GM10266 (cell line): ENCODE data around the gene OR10G8.

ENCODE experiments used
- DNase-seq: peaks from one replicate; pipeline ENCODE4 v3.0.0; 2012; ENCODE audit errors: extremely low spot score
- TF ChIP-seq, protein P1 (sequence below): IDR thresholded peaks from 2 replicates; pipeline ENCODE4 v1.5.1; 2012; ENCODE audit warnings: mild to moderate bottlenecking, low read depth; ENCODE audit not compliant: control insufficient read depth, insufficient read depth; ENCODE audit errors: missing control alignments

The OR10G8 gene

GRCh38 chr11:124039557-124039956, 13.0 kb downstream of the OR10G8 start:
- TF ChIP-seq, protein P1, sequence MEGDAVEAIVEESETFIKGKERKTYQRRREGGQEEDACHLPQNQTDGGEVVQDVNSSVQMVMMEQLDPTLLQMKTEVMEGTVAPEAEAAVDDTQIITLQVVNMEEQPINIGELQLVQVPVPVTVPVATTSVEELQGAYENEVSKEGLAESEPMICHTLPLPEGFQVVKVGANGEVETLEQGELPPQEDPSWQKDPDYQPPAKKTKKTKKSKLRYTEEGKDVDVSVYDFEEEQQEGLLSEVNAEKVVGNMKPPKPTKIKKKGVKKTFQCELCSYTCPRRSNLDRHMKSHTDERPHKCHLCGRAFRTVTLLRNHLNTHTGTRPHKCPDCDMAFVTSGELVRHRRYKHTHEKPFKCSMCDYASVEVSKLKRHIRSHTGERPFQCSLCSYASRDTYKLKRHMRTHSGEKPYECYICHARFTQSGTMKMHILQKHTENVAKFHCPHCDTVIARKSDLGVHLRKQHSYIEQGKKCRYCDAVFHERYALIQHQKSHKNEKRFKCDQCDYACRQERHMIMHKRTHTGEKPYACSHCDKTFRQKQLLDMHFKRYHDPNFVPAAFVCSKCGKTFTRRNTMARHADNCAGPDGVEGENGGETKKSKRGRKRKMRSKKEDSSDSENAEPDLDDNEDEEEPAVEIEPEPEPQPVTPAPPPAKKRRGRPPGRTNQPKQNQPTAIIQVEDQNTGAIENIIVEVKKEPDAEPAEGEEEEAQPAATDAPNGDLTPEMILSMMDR: no peak
- no peak for DNase-seq

GRCh38 chr11:124041254-124041653, 14.7 kb downstream of the OR10G8 start, which contains the start of gene OR10G7:
Gene OR10G7, minus strand, starts transcription at chr11:124041325. Its CDS starts 2,324 bp downstream, at chr11:124039001.
- no peak for DNase-seq
- TF ChIP-seq, protein P1: no peak

GRCh38 chr11:124043420-124043819, 16.8 kb downstream of the OR10G8 start:
- DNase-seq: no peak
- TF ChIP-seq, protein P1: no peak

GRCh38 chr11:124050748-124051147, 24.1 kb downstream of the OR10G8 start:
- no peak for DNase-seq
- TF ChIP-seq, protein P1: no peak

DNA sequence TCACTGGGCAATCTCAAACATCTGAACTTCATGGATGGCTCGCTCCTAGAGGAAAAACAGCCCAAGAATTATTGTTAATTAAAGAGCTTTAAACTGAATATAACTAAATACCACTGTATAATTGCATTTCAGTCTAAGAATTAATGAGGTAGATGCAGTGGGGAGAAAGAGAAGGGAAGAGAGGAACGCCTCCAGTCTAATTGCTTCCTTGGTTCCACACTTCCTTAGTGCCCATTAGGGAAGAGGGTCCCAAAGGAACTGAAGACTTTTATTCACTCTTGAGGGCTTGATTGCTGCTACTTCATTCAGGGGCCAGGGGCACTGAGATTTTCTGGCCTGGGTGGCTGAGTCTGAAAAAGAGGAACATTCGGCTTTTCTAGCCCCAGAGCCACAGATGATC, 26.4 kb downstream of the OR10G8 start:
- TF ChIP-seq, protein P1: no peak
- DNase-seq: no peak

DNA sequence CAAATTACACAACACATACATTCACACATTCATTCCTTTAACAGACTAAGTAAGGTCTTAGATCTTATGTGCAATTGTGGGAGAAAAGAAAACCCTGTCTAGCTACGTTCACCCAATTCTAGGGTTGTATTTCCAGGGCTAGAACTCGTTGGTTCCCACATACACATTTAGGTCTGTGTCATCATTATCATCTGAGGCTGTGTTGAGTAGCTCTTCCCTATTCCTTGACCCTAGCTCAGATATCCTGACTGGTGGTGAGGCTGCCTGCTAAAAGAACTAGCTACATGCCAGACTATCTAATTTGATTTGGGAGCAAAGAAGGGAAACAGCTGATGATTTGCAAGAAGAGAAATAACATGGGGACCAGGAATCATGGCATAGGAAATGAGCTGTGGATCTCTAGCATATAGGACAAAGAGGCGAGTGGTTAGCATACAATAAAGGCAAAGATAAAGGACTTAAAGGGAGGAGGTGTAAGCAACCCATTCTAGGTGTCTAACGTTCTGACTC, 42.1 kb downstream of the OR10G8 start:
- no peak for DNase-seq
- TF ChIP-seq, protein P1: no peak

GRCh38 chr11:124069429-124070401, 43.1 kb downstream of the OR10G8 start:
- TF ChIP-seq, protein P1: peak; percentile 70
- peak; percentile 28 for DNase-seq
